Stimulated activated CD8-positive, alpha-beta memory T cell treated with anti-CD3 and anti-CD28 coated beads, Interleukin-15, amount 100 ng/mL, for 24 hours (primary cell): ENCODE data around the gene UMAD1.
"Not testable (repeated sequence)": the region's sequence is repeated elsewhere in the genome, so short reads cannot be mapped to it uniquely, and the experiment has no call there.

Experiments
- DNase-seq: peaks from one replicate; pipeline ENCODE4 v3.0.0-alpha.2; 2020; ENCODE audit warnings: low read depth

UMAD1 gene

GRCh38 chr7:7652798-7653540, 12.4 kb downstream of the UMAD1 start:
- no peak for DNase-seq

GRCh38 chr7:7653593-7654187, 13.1 kb downstream of the UMAD1 start:
- DNase-seq = no peak

GRCh38 chr7:7654964-7655715, 14.6 kb downstream of the UMAD1 start:
- no peak for DNase-seq

GRCh38 chr7:7656459-7656858, 15.9 kb downstream of the UMAD1 start:
- DNase-seq = not testable (repeated sequence)

GRCh38 chr7:7662527-7662926, 22.0 kb downstream of the UMAD1 start:
- no peak for DNase-seq

- no peak for DNase-seq
Observed at GRCh38 chr7:7664291-7664690, 23.7 kb downstream of the UMAD1 start.

GRCh38 chr7:7665031-7665430, 24.5 kb downstream of the UMAD1 start:
- DNase-seq = no peak

GRCh38 chr7:7667187-7667586, 26.6 kb downstream of the UMAD1 start:
- DNase-seq = no peak

- DNase-seq = no peak
Observed at GRCh38 chr7:7668706-7669105, 28.2 kb downstream of the UMAD1 start.

- no peak for DNase-seq
Observed at GRCh38 chr7:7670490-7670889, 29.9 kb downstream of the UMAD1 start.

GRCh38 chr7:7671361-7671760, 30.8 kb downstream of the UMAD1 start:
- no peak for DNase-seq

GRCh38 chr7:7672545-7673239, 32.1 kb downstream of the UMAD1 start:
- no peak for DNase-seq

- no peak for DNase-seq
Observed at GRCh38 chr7:7673240-7673550, 32.6 kb downstream of the UMAD1 start.

- no peak for DNase-seq
Observed at GRCh38 chr7:7675686-7676085, 35.1 kb downstream of the UMAD1 start.

- not testable (repeated sequence) for DNase-seq
Observed at GRCh38 chr7:7679640-7680039, 39.1 kb downstream of the UMAD1 start.

- no peak for DNase-seq
Observed at GRCh38 chr7:7681191-7681935, 40.8 kb downstream of the UMAD1 start.

- no peak for DNase-seq
Observed at GRCh38 chr7:7681936-7682329, 41.4 kb downstream of the UMAD1 start.

GRCh38 chr7:7682861-7683260, 42.3 kb downstream of the UMAD1 start:
- DNase-seq = no peak

- no peak for DNase-seq
Observed at GRCh38 chr7:7686811-7687508, 46.4 kb downstream of the UMAD1 start.

GRCh38 chr7:7687800-7688199, 47.2 kb downstream of the UMAD1 start:
- DNase-seq = no peak

GRCh38 chr7:7688310-7688709, 47.8 kb downstream of the UMAD1 start:
- no peak for DNase-seq
